NCI-H1048 (cell line): ENCODE data around the gene ADGRA1.
"Not testable (repeated sequence)": the region's sequence is repeated elsewhere in the genome, so short reads cannot be mapped to it uniquely, and the experiment has no call there.

Experiments used
- DNase-seq: peaks from one replicate; lab custom pipeline; 2025; lab: John Stamatoyannopoulos, UW

Gene ADGRA1

GRCh38 chr10:133111640-133112039 lies 23.9 kb downstream of the ADGRA1 start:
- DNase-seq, result not testable (repeated sequence)

GRCh38 chr10:133113146-133113830 lies 25.6 kb downstream of the ADGRA1 start:
- DNase-seq, result no peak

- no peak for DNase-seq
Observed at GRCh38 chr10:133113847-133114246, 26.1 kb downstream of the ADGRA1 start.

GRCh38 chr10:133114251-133114650 lies 26.5 kb downstream of the ADGRA1 start:
- DNase-seq, result no peak

- DNase-seq, result no peak
Observed at GRCh38 chr10:133114726-133115452, 27.2 kb downstream of the ADGRA1 start.

GRCh38 chr10:133115453-133115842 lies 27.7 kb downstream of the ADGRA1 start:
- DNase-seq, result no peak

- no peak for DNase-seq
Observed at GRCh38 chr10:133115976-133116375, 28.3 kb downstream of the ADGRA1 start.

GRCh38 chr10:133116455-133116854 lies 28.7 kb downstream of the ADGRA1 start:
- DNase-seq, result no peak

- no peak for DNase-seq
Observed at GRCh38 chr10:133117036-133117687, 29.4 kb downstream of the ADGRA1 start.

GRCh38 chr10:133117688-133118071 lies 30.0 kb downstream of the ADGRA1 start:
- DNase-seq, result no peak

GRCh38 chr10:133121479-133121878 lies 33.8 kb downstream of the ADGRA1 start:
- DNase-seq, result no peak

GRCh38 chr10:133122171-133122935 lies 34.6 kb downstream of the ADGRA1 start:
- DNase-seq, result no peak

- DNase-seq, result no peak
Observed at GRCh38 chr10:133123050-133123745, 35.5 kb downstream of the ADGRA1 start.

- DNase-seq, result no peak
Observed at GRCh38 chr10:133123746-133124356, 36.1 kb downstream of the ADGRA1 start.

- DNase-seq, result no peak
Observed at GRCh38 chr10:133124357-133125211, 36.9 kb downstream of the ADGRA1 start.

GRCh38 chr10:133125901-133126300 lies 38.2 kb downstream of the ADGRA1 start:
- DNase-seq, result no peak

- no peak for DNase-seq
Observed at GRCh38 chr10:133126431-133127290, 38.9 kb downstream of the ADGRA1 start.

GRCh38 chr10:133127291-133128125 lies 39.8 kb downstream of the ADGRA1 start:
- no peak for DNase-seq
